ENCODE measurements around the gene LOXHD1.

Gene LOXHD1

DNA sequence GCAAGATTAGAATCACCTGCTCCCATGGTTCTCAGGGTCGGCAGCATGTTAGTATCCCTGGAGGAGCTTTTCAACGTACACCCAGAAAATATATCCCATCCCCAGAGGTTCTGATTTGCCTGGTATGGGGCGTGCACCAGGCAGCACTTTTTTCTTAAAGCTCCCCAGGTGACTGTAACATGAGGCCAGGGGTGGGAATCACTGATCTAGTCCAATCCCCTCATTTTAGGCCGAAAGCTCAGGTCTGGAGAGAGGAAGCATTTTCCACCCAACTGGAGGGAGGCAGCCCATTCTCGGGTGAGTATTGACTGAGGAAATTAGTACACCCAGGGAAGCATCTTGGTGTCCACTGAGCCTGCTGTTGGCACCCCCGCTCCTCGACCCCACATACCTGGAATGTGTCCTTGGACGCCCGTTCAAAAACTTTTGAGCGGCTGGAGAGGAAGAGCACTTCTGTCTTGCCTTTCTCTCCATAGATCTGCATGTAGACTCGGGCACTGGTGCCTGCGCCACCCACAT is 94.3 kb downstream of the LOXHD1 start:
- H3K9me3 ChIP-seq (ENCODE audit: insufficient read depth, low read depth, low read length), result no peaks in the 10 kb centered on the region
- H3K4me1 ChIP-seq (ENCODE audit: insufficient read depth, low read length), result peaks cover 11% of the 10 kb centered on the region; the same call in 1 of the 2 replicates
- H3K4me3 ChIP-seq (ENCODE audit: low read length), result no peak overlapping the region
- WGBS, result 83% methylated on average over 12 of the region's 12 CpGs
- H3K27me3 ChIP-seq (ENCODE audit: insufficient read depth, low read length), result no peaks in the 10 kb centered on the region
- H3K9ac ChIP-seq (ENCODE audit: low read depth, low read length), result no peak overlapping the region
- no peaks in the 10 kb centered on the region for H3K36me3 ChIP-seq (ENCODE audit: insufficient read depth, low read length)
- no peak overlapping the region for H3K27ac ChIP-seq (ENCODE audit: low read depth, low read length)

DNA sequence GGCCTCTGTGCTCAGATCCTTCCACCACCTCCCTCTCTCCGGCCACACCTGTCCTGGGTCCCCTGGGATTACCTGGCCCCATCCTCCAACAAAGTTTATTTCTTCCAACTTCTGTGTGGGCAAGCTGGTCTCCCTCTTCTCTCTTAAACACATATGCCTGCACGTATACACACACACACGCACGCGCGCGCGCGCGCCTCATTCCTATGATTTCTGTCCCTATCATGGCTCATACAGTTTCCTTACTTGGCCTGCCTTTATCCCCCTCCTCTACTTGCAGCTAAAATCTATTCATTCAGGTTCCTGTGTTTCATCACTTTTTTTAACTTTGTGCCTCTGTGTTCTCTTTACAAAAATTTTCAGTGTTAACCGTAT is 96.4 kb downstream of the LOXHD1 start:
- Histone ChIP-seq H3K9ac (ENCODE audit: low read depth, low read length) (no peak overlapping the region), H3K4me3 (ENCODE audit: low read length) (no peak overlapping the region), H3K27ac (ENCODE audit: low read depth, low read length) (no peak overlapping the region), H3K9me3 (ENCODE audit: insufficient read depth, low read depth, low read length) (no peaks in the 10 kb centered on the region), H3K27me3 (ENCODE audit: insufficient read depth, low read length) (no peaks in the 10 kb centered on the region), H3K4me1 (ENCODE audit: insufficient read depth, low read length) (peaks cover 11% of the 10 kb centered on the region; the same call in 1 of the 2 replicates), H3K36me3 (ENCODE audit: insufficient read depth, low read length) (no peaks in the 10 kb centered on the region)
- WGBS, result 97% methylated on average over 11 of the region's 11 CpGs

DNA sequence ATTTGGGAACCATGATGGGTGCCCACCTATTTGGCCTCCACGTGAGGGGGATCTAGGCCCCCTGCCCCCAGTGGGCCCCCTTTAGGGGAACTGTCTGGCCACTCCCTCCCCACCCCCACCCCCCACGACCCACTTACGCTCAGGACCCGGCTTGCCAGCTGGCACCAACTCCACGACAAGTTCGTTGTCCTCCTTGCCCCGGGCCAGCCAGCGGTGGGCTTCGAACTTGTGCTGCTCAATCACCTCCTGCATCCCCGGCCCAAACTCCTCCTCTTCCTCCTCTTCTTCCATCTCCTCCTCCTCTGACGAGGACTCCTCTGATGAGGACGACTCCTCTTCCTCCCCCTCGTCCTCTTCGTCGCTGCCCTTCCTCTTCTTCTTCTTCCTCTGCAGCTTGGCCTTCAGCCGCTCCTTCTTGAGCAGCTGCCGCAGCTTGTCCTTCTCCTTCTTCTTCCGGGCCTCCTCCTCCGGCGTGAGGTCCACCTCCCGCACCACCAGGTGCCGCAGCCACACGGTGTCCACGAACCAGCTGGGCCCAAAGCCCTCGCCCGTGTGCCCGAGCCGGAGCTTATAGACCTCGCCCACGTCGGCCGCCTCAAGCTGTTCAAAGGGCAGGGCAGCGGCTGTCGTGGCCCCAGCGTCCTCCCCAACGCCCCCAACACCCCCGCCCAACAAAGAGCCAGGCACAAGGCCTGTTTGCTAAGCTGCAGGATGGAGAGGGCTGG is 96.9 kb downstream of the LOXHD1 start:
- H3K9me3 ChIP-seq (ENCODE audit: insufficient read depth, low read depth, low read length), result no peaks in the 10 kb centered on the region
- H3K36me3 ChIP-seq (ENCODE audit: insufficient read depth, low read length), result no peaks in the 10 kb centered on the region
- WGBS, result 95% methylated on average over 37 of the region's 37 CpGs

DNA sequence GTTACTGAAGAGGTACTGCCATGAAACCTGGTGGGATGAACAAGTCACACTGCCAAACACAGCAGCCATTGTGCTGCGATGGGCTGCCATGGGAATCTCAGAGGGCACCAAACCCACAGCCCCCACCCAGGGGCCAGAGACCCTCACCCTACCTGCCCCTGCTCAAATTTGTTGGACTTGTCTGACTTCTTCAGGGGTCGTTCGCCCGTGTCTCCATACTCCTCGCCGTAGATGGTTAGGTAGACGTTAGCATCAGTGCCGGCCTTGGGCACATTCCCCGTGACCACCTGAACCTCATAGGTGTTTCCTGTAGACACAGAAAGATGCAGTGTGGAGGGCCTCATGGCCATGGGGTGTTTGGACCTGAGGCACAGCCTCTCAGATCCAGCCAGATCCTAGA is 97.7 kb downstream of the LOXHD1 start:
- H3K4me3 ChIP-seq (ENCODE audit: low read length), result no peak overlapping the region
- H3K9ac ChIP-seq (ENCODE audit: low read depth, low read length), result no peak overlapping the region
- no peaks in the 10 kb centered on the region for H3K27me3 ChIP-seq (ENCODE audit: insufficient read depth, low read length)
- H3K4me1 ChIP-seq (ENCODE audit: insufficient read depth, low read length), result peaks cover 11% of the 10 kb centered on the region; the same call in 1 of the 2 replicates
- H3K27ac ChIP-seq (ENCODE audit: low read depth, low read length), result no peak overlapping the region
- no peaks in the 10 kb centered on the region for H3K36me3 ChIP-seq (ENCODE audit: insufficient read depth, low read length)
- WGBS, result 91% methylated on average over 9 of the region's 9 CpGs
- no peaks in the 10 kb centered on the region for H3K9me3 ChIP-seq (ENCODE audit: insufficient read depth, low read depth, low read length)

More for the DNA sequence above, 96.9 kb downstream of the LOXHD1 start:
- no peak overlapping the region for H3K9ac ChIP-seq (ENCODE audit: low read depth, low read length)
- no peak overlapping the region for H3K4me3 ChIP-seq (ENCODE audit: low read length)
- no peaks in the 10 kb centered on the region for H3K27me3 ChIP-seq (ENCODE audit: insufficient read depth, low read length)
- peaks cover 11% of the 10 kb centered on the region; the same call in 1 of the 2 replicates for H3K4me1 ChIP-seq (ENCODE audit: insufficient read depth, low read length)
- H3K27ac ChIP-seq (ENCODE audit: low read depth, low read length), result no peak overlapping the region

DNA sequence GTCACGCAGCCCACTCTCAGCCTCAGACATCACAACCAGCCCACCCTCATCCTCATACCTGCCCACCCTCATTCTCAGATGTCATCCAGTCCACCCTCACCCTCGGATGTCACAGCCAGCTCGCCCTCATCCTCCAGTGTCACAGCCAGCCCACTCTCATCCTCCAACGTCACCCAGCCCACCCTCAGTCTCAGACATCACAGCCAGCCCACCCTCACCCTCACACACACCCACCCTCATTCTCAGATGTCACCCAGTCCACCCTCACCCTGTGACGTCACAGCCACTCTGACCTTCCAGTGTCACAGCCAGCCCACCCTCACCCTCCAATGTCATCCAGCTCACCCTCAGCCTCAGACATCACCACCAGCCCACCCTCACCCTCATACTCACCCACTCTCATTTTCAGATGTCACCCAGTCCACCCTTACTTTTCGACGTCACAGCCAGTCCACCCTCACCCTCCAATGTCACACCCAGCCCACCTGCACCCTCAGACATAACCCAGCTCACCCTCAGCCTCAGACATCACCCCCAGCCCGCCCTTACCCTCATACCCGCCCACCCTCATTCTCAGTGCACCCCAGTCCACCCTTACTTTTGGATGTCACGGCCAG is 100.3 kb downstream of the LOXHD1 start:
- Histone ChIP-seq H3K9me3 (ENCODE audit: insufficient read depth, low read depth, low read length) (no peaks in the 10 kb centered on the region), H3K36me3 (ENCODE audit: insufficient read depth, low read length) (no peaks in the 10 kb centered on the region), H3K27me3 (ENCODE audit: insufficient read depth, low read length) (no peaks in the 10 kb centered on the region), H3K4me3 (ENCODE audit: low read length) (no peak overlapping the region), H3K9ac (ENCODE audit: low read depth, low read length) (no peak overlapping the region), H3K27ac (ENCODE audit: low read depth, low read length) (no peak overlapping the region), H3K4me1 (ENCODE audit: insufficient read depth, low read length) (no peaks in the 10 kb centered on the region)
- WGBS, result 88% methylated on average over 10 of the region's 10 CpGs

DNA sequence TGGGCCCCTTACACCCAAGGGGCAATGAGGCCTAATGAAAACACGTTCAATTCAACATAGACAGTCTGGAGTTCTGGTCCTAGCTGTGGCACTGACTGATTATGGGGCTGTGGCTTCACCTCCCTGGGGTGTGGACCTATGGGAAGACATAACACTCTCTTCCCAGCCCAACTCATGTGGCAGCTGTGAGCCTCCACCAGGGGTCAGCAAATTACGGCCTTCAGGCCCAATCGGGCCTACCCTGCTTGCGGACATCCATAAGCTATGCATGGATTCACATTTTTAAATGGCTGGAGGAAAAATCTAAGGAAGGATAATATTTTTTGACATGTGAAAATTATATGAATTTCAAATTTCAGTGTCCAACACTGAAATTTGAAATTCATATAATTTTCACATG is 101.3 kb downstream of the LOXHD1 start:
- WGBS, result 52% methylated on average over 4 of the region's 4 CpGs
- no peak overlapping the region for H3K27ac ChIP-seq (ENCODE audit: low read depth, low read length)
- H3K27me3 ChIP-seq (ENCODE audit: insufficient read depth, low read length), result no peaks in the 10 kb centered on the region
- H3K36me3 ChIP-seq (ENCODE audit: insufficient read depth, low read length), result no peaks in the 10 kb centered on the region
- H3K9ac ChIP-seq (ENCODE audit: low read depth, low read length), result no peak overlapping the region
- no peak overlapping the region for H3K4me3 ChIP-seq (ENCODE audit: low read length)
- H3K9me3 ChIP-seq (ENCODE audit: insufficient read depth, low read depth, low read length), result peaks cover 2% of the 10 kb centered on the region; the same call in 1 of the 2 replicates
- H3K4me1 ChIP-seq (ENCODE audit: insufficient read depth, low read length), result no peaks in the 10 kb centered on the region

DNA sequence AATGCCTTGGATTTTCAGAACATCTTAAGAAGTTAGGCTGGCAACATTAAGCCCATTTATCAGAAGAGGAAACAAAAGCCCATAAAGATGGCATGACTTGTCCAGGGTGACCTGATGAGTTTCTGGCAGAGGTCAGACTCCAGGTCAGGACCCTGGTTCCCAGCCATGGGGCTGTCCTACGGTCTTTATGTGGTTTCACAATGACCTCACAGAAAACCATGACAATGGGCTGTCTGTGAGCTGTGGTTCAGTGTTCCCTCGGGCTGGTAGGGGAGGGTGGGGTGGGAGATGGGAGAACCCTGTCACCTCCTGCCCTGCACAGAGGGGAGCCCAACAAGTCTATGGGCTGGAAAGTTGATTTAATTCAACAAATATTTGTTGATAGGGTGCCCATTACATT is 101.8 kb downstream of the LOXHD1 start:
- 58% methylated on average over 2 of the region's 2 CpGs for WGBS
- peaks cover 4% of the 10 kb centered on the region; the same call in 1 of the 2 replicates for H3K9me3 ChIP-seq (ENCODE audit: insufficient read depth, low read depth, low read length)
- H3K27me3 ChIP-seq (ENCODE audit: insufficient read depth, low read length), result no peaks in the 10 kb centered on the region

DNA sequence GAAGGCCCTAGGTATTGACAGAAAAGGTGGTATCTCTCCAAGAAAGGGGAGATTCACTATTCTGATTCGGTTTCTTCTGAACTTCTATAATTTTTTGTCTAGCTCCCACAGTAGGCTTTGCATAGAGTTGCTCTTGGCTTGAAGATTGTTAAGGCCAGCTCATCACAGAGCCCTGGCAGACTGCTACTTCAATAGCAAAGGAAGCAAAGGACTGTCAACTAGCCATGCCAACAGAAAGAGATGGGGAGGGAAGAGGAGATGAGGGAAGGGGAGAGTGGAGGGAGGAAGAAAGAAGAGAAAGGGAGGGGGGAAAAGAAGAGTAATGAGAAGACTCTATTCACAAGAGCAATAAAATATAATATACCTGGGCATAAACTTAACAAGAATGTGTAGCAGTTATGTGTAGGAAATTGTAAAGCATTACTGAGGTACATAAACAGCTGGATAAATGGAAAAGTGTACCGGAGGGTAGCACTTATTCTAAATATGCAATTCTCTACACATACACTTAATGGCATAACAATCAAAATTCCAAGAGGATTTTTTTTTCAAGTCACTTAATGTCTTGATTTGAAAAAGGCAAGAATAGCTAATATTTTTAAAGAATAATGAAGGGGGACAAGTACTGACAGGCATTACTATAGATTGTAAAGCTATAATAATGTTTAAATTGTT is 102.5 kb downstream of the LOXHD1 start:
- WGBS, result 90% methylated on average over 1 of the region's 2 CpGs
- Histone ChIP-seq H3K9ac (ENCODE audit: low read depth, low read length) (no peak overlapping the region), H3K27ac (ENCODE audit: low read depth, low read length) (no peak overlapping the region), H3K27me3 (ENCODE audit: insufficient read depth, low read length) (no peaks in the 10 kb centered on the region), H3K4me1 (ENCODE audit: insufficient read depth, low read length) (no peaks in the 10 kb centered on the region), H3K36me3 (ENCODE audit: insufficient read depth, low read length) (no peaks in the 10 kb centered on the region), H3K4me3 (ENCODE audit: low read length) (no peak overlapping the region), H3K9me3 (ENCODE audit: insufficient read depth, low read depth, low read length) (peaks cover 4% of the 10 kb centered on the region; the same call in 1 of the 2 replicates)

More for the DNA sequence above, 101.8 kb downstream of the LOXHD1 start:
- Histone ChIP-seq H3K9ac (ENCODE audit: low read depth, low read length) (no peak overlapping the region), H3K27ac (ENCODE audit: low read depth, low read length) (no peak overlapping the region), H3K4me3 (ENCODE audit: low read length) (no peak overlapping the region), H3K4me1 (ENCODE audit: insufficient read depth, low read length) (no peaks in the 10 kb centered on the region), H3K36me3 (ENCODE audit: insufficient read depth, low read length) (no peaks in the 10 kb centered on the region)

DNA sequence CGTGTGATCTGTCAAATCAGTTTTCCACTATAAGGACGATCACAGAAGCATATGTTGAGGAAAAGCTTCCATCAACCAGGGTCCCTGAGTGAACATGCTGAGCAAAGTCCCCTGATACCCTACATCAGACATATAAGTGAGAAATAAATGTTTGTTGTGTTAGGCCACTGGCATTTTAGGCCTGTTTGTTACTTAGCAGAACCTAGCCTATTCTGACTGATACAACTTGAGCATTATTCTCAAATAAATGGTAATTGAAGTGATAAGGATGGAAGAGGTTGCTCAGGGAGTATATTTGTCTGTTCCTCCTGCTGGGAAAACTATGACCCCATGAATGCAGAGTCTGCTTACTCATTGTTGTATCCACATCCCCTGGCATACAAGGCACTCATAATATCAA is 106.4 kb downstream of the LOXHD1 start:
- peaks cover 4% of the 10 kb centered on the region; the same call in 1 of the 2 replicates for H3K9me3 ChIP-seq (ENCODE audit: insufficient read depth, low read depth, low read length)
- WGBS, result 100% methylated on average over 1 of the region's 2 CpGs
- no peaks in the 10 kb centered on the region for H3K4me1 ChIP-seq (ENCODE audit: insufficient read depth, low read length)
- no peak overlapping the region for H3K9ac ChIP-seq (ENCODE audit: low read depth, low read length)
- no peaks in the 10 kb centered on the region for H3K27me3 ChIP-seq (ENCODE audit: insufficient read depth, low read length)
- no peak overlapping the region for H3K27ac ChIP-seq (ENCODE audit: low read depth, low read length)
- H3K4me3 ChIP-seq (ENCODE audit: low read length), result no peak overlapping the region
- H3K36me3 ChIP-seq (ENCODE audit: insufficient read depth, low read length), result no peaks in the 10 kb centered on the region

DNA sequence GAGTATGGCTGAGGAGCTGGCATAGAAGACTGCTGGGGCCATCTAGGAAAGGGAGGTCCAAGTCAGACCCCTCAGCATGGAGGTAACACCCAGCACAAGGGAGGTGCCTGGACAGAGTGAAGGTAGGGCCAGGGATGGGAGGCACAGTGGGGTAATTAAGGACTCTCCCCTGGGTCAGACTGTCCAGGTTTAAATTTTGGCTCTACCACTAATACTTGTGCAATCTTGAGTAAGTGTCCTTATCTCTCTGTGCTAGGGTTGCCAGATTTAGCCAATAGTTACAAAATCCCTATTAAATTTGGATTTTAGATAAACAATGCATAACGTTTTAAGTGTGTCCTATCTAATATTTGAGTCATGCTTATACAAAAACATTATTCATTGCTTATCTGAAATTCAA is 109.5 kb downstream of the LOXHD1 start:
- WGBS, result no CpG with 5 or more reads among the region's 1 CpG
- Histone ChIP-seq H3K27me3 (ENCODE audit: insufficient read depth, low read length) (no peaks in the 10 kb centered on the region), H3K9ac (ENCODE audit: low read depth, low read length) (no peak overlapping the region), H3K36me3 (ENCODE audit: insufficient read depth, low read length) (no peaks in the 10 kb centered on the region), H3K9me3 (ENCODE audit: insufficient read depth, low read depth, low read length) (peaks cover 4% of the 10 kb centered on the region; the same call in 1 of the 2 replicates), H3K4me1 (ENCODE audit: insufficient read depth, low read length) (no peaks in the 10 kb centered on the region), H3K27ac (ENCODE audit: low read depth, low read length) (no peak overlapping the region), H3K4me3 (ENCODE audit: low read length) (no peak overlapping the region)

DNA sequence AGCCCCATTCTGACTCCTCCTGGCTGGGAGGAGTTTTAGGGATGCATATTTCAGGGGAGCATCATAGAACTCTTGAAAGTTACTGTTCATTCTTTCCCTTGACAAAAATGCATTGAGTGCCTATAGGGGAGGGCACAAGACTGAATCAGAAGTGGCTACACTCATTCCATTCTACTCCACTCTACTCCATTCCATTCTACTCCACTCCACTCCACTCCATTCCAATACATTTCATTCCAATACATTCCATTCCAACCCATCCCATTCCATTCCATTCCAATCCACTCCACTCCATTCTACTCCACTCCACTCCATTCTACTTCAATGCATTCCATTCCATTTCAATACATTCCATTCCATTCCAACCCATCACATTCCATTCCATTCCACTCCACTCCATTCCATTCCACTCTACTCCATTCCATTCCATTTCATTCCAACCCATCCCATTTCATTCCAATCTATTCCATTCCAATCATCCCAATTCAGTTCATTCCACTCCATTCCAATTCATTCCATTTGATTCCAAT is 110.8 kb downstream of the LOXHD1 start:
- no peak overlapping the region for H3K9ac ChIP-seq (ENCODE audit: low read depth, low read length)
- no peaks in the 10 kb centered on the region for H3K36me3 ChIP-seq (ENCODE audit: insufficient read depth, low read length)
- no peak overlapping the region for H3K4me3 ChIP-seq (ENCODE audit: low read length)
- H3K4me1 ChIP-seq (ENCODE audit: insufficient read depth, low read length), result no peaks in the 10 kb centered on the region
- no peaks in the 10 kb centered on the region for H3K27me3 ChIP-seq (ENCODE audit: insufficient read depth, low read length)
- H3K27ac ChIP-seq (ENCODE audit: low read depth, low read length), result no peak overlapping the region
- peaks cover 4% of the 10 kb centered on the region; the same call in 1 of the 2 replicates for H3K9me3 ChIP-seq (ENCODE audit: insufficient read depth, low read depth, low read length)

Data from HUES64 (cell line).